ENCODE data around the gene MAPK8IP3.

Gene MAPK8IP3

DNA sequence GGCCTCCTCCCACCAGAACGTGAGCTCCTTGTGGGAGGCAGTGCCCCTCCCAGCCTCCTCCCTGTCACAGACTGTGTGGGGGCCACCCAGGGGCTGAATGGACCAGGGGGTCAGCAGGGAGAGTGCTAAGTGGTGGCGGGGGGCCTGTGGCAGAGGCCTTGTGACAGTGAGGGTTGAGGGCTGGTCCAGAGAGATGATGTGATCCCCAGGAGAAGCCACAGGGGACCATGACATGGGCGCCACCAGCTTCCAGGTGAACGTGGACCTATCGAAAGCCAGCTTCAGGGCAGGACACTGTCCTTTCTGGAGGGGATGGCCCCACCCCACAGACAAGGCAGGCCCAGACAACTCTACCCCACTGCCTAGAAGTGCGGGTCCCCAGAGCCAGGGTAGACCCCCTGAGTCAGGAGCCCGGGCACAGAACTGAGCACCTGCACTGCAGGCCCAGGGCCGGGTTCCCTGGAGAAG is 73.3 kb downstream of the MAPK8IP3 start:
- Histone ChIP-seq H3K27me3 (replicated peaks; ENCODE audit: insufficient read depth, low read length) (no peaks in the 10 kb centered on the region), H3K79me2 (ENCODE audit: low read length) (peaks cover 56% of the 10 kb centered on the region), H3K9me3 (replicated peaks; ENCODE audit: insufficient read depth, low read length) (no peaks in the 10 kb centered on the region), H4K20me1 (ENCODE audit: insufficient read depth, low read length) (no peaks in the 10 kb centered on the region), H3K27ac (ENCODE audit: low read length) (no peak overlapping the region), H3K4me2 (ENCODE audit: low read depth, low read length) (no peak overlapping the region), H3K9me2 (replicated peaks; ENCODE audit: insufficient read depth, low read length) (no peaks in the 10 kb centered on the region), H3K9ac (ENCODE audit: low read length) (no peak overlapping the region), H2AFZ (ENCODE audit: low read length) (no peak overlapping the region), H3K36me3 (replicated peaks; ENCODE audit: insufficient read depth, low read length) (no peaks in the 10 kb centered on the region), H3K4me3 (ENCODE audit: low read length) (no peak overlapping the region), H3K4me1 (ENCODE audit: low read length) (peaks cover 5% of the 10 kb centered on the region; the same call in 1 of the 2 replicates), H3F3A (ENCODE audit: insufficient read depth, low read length) (peaks cover 17% of the 10 kb centered on the region; the same call in 1 of the 2 replicates)
- no peak for DNase-seq
- TF ChIP-seq EZH2 (optimal IDR thresholded peaks at IDR 0.05; ENCODE audit: low read depth, low read length) (no peak), EZH2phosphoT487 (IDR thresholded peaks at IDR 0.05; ENCODE audit: low read length) (no peak), CTCF (IDR thresholded peaks at IDR 0.05; ENCODE audit: low read length) (no peak)

DNA sequence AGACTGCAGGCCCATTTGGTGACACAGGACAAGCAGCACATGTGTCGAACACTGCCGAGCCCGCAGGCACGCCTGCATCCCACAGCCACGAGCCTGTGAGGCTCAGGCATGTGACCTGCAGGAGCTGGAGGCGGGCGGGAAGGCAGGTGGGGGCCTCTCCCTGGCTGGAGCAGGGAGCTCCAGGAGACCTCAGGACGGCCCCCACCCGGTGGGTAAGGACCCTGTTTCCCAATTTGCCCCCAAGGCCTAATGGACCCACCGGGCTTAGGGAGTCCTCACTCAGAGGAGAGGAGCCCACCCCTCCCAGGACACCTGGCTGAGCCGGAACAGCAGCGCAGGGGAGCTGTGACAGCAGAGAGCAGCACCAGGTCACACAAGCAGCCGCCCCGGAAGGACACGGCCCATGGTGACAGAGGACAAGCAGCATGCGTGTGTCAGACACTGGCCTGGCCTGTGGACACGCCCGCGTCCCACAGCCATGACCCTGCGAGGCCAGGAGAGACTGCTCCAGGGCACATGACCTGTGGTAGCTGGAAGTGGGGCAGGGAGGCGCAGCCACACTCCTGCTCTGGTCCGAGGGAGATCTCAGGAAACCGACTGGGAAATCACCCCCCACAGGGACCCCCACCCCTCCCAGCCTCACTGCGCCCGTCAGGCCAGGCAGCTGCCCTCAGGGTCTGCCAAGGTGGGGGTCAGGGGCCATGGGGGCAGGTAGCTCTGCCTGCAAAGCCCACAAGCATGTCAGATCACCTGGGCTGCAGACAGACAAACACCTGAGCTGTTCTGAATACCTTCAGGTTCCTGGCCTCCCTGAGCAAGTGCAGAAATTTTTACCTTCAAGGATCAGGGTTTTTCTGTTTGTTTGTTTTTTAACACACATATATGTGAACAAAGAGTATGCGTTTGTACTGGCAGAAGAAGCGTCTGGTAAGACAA is 74.0 kb downstream of the MAPK8IP3 start:
- Histone ChIP-seq H3K4me3 (ENCODE audit: low read length) (no peak overlapping the region), H3F3A (ENCODE audit: insufficient read depth, low read length) (peaks cover 17% of the 10 kb centered on the region; the same call in 1 of the 2 replicates), H3K9me3 (replicated peaks; ENCODE audit: insufficient read depth, low read length) (no peaks in the 10 kb centered on the region), H3K9ac (ENCODE audit: low read length) (no peak overlapping the region), H3K4me1 (ENCODE audit: low read length) (peaks cover 4% of the 10 kb centered on the region; the same call in 1 of the 2 replicates), H3K9me2 (replicated peaks; ENCODE audit: insufficient read depth, low read length) (no peaks in the 10 kb centered on the region), H4K20me1 (ENCODE audit: insufficient read depth, low read length) (no peaks in the 10 kb centered on the region), H3K79me2 (ENCODE audit: low read length) (peaks cover 56% of the 10 kb centered on the region), H2AFZ (ENCODE audit: low read length) (no peak overlapping the region), H3K36me3 (replicated peaks; ENCODE audit: insufficient read depth, low read length) (no peaks in the 10 kb centered on the region), H3K4me2 (ENCODE audit: low read depth, low read length) (no peak overlapping the region), H3K27ac (ENCODE audit: low read length) (no peak overlapping the region), H3K27me3 (replicated peaks; ENCODE audit: insufficient read depth, low read length) (no peaks in the 10 kb centered on the region)
- no peak for DNase-seq
- no peak for TF ChIP-seq CTCF (IDR thresholded peaks at IDR 0.05; ENCODE audit: low read length)

GRCh38 chr16:1780677-1781072 is 74.7 kb downstream of the MAPK8IP3 start:
- no peaks in the 10 kb centered on the region for H3K9me2 ChIP-seq (replicated peaks; ENCODE audit: insufficient read depth, low read length)
- H3K4me3 ChIP-seq (ENCODE audit: low read length): no peak overlapping the region
- H4K20me1 ChIP-seq (ENCODE audit: insufficient read depth, low read length): no peaks in the 10 kb centered on the region
- H3K79me2 ChIP-seq (ENCODE audit: low read length): peaks cover 56% of the 10 kb centered on the region
- H3K27ac ChIP-seq (ENCODE audit: low read length): no peak overlapping the region
- peaks cover 17% of the 10 kb centered on the region; the same call in 1 of the 2 replicates for H3F3A ChIP-seq (ENCODE audit: insufficient read depth, low read length)
- DNase-seq: no peak
- H3K4me1 ChIP-seq (ENCODE audit: low read length): peaks cover 4% of the 10 kb centered on the region; the same call in 1 of the 2 replicates
- no peaks in the 10 kb centered on the region for H3K36me3 ChIP-seq (replicated peaks; ENCODE audit: insufficient read depth, low read length)
- no peaks in the 10 kb centered on the region for H3K9me3 ChIP-seq (replicated peaks; ENCODE audit: insufficient read depth, low read length)
- peak overlapping the region; percentile 91; the same call in 1 of the 2 replicates for H3K4me2 ChIP-seq (ENCODE audit: low read depth, low read length)
- no peak overlapping the region for H3K9ac ChIP-seq (ENCODE audit: low read length)
- H2AFZ ChIP-seq (ENCODE audit: low read length): no peak overlapping the region
- no peak for TF ChIP-seq EZH2phosphoT487 (IDR thresholded peaks at IDR 0.05; ENCODE audit: low read length)
- no peak for TF ChIP-seq EZH2 (optimal IDR thresholded peaks at IDR 0.05; ENCODE audit: low read depth, low read length)
- no peak for TF ChIP-seq CTCF (IDR thresholded peaks at IDR 0.05; ENCODE audit: low read length)
- H3K27me3 ChIP-seq (replicated peaks; ENCODE audit: insufficient read depth, low read length): no peaks in the 10 kb centered on the region
